ENCODE data around the gene SLCO2A1. TPM values are rescaled to one million over a fixed set of nuclear protein-coding genes. Genes with fewer than 3 reads are reported as not detected.

Gene SLCO2A1
- total RNA-seq, 1 donor, result under 0.01 TPM

DNA sequence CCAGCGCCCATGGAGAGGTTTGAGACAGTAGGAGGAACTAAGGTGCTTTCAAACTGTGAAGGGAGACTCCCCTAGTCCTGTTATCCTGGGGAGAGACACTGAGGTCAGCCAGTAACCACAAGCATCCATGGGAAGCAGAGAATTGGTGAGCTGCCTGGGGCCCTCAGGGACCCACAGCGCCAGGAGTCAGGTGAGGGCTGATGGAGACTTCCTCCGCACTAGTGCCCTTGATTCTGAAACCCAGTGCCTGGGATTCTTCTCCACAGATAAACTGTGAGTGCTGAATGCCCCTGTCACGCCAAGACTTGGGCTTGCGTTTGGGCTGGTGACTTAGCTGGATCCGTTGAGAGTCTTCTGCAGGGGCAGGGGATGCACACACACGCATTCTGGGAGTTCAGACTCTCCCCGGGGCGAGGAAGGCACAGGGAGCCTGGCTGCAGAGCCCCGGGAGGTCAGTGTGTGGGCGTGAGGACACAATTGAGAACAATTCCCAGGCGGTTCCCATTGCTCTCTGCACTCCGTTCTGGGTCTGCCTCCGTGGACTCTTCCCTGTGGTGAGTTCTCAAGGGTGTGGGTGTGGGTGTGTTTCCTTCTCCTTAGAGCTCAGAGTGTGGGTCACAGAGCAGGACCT is 37.9 kb upstream of the SLCO2A1 start:
- DNase-seq (ENCODE audit: low read depth), result no peak
- H3K4me3 ChIP-seq (ENCODE audit: low read depth, low read length), result no peak overlapping the region
- TF ChIP-seq, protein P1, sequence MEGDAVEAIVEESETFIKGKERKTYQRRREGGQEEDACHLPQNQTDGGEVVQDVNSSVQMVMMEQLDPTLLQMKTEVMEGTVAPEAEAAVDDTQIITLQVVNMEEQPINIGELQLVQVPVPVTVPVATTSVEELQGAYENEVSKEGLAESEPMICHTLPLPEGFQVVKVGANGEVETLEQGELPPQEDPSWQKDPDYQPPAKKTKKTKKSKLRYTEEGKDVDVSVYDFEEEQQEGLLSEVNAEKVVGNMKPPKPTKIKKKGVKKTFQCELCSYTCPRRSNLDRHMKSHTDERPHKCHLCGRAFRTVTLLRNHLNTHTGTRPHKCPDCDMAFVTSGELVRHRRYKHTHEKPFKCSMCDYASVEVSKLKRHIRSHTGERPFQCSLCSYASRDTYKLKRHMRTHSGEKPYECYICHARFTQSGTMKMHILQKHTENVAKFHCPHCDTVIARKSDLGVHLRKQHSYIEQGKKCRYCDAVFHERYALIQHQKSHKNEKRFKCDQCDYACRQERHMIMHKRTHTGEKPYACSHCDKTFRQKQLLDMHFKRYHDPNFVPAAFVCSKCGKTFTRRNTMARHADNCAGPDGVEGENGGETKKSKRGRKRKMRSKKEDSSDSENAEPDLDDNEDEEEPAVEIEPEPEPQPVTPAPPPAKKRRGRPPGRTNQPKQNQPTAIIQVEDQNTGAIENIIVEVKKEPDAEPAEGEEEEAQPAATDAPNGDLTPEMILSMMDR (IDR thresholded peaks at IDR 0.05; ENCODE audit: insufficient read depth, low read length), result no peak

DNA sequence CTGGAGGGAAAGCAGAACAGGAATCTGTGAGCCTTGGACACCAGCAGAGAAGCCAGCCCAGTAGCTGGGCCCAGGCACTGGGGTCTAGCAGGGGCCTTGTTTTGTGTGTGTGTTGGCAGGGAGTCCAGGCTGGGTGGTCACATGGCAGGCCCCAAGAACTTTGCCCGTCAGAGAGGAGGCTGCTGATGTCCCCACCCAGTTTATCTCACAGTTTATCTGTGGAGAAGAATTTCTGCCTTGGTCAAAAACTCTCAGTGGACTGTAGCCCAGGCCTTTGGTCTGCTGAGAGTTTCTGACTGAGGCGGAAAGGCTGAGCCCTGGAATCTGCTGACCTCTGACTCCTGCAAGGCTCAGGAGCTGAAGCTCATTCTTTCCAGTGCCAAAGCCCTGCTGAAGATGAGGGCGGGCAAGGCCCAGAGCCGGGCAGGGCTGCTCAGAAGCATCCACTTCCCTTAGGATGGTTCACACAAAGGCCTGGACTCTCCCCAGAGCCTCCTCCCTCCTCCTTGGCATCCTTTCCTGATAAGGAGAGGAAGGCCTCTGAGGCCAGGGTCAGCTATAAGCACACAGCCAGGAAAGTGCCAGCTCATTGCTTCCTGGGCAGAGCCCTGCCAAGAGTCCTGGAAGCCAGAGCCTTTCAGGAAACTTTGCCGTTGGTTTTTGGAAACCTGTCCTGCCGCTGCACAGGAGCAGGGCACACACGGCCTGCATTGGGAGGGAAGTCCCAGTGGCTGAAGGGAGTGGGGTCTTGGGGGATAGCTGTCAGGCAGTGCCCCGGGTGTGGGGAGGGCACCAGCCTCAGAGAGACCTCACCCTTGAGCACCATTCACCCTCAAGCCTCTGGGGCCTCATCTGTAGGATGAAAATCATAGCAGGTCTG is 37.2 kb upstream of the SLCO2A1 start:
- peak; percentile 31 for DNase-seq (ENCODE audit: low read depth)
- TF ChIP-seq, protein P1 (IDR thresholded peaks at IDR 0.05; ENCODE audit: insufficient read depth, low read length), result no peak
- H3K4me3 ChIP-seq (ENCODE audit: low read depth, low read length), result no peak overlapping the region

DNA sequence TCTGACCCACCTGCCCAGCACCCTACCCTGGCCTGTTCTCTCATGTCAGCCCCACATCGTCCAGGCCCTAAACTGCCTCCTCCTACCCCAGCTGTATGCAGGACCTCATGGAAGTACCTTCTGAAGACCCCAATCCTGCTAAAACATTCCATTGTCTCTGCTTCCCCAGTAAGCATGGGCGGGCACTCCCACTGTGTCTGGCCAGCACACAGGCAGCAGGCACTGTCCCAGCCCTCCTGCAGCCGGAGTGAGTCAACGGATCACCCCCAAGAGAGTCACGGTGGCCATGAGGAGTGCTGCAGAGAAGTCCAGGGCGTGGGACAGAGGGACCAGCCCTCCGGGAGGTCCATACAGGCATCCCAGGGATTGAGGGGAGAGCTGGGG is 36.4 kb upstream of the SLCO2A1 start:
- H3K4me3 ChIP-seq (ENCODE audit: low read depth, low read length), result no peak overlapping the region
- no peak for DNase-seq (ENCODE audit: low read depth)
- TF ChIP-seq, protein P1 (IDR thresholded peaks at IDR 0.05; ENCODE audit: insufficient read depth, low read length), result no peak

DNA sequence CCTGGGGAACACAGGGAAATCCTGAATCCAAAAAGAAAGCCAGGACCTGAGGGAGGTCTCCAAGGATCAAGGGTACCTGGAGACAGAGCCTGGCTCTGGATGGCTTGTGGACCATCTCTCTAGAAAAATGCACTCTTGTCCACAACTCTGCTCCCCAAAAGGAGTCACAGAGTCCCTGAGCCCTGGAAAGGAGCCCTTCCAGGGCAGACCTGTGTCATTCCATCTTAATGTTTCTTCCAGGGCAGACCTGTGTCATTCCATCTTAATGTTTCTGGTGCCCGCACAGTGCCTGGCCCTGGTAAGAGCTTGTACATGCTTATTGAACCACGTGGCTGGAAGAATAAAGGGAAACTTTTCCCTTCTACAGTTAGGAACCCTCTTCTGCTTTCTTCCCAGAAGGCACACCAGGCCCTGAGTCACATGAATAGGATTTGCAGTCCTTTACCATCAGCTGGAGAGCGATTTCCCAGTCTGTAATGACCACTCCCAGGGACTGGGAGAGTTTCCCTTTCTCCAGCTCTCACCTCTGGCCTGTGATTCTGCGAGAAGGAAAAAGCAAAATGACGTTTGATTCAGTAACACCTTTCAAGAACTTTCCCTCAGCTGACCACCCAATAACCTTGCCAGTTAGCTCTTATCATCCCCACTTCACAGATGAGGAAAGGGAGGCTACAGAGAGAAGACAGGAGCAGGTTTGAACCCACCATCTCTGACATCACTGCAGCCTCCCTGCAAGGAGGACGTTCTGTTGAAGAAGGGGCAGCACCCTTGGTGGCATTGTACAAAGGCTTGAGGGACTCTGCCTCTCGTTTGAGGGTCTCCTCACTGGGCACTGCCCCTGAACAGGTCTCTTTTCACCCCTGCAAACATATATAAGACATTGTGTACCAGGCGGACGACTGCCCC is 35.8 kb upstream of the SLCO2A1 start:
- no peak overlapping the region for H3K4me3 ChIP-seq (ENCODE audit: low read depth, low read length)
- no peak for DNase-seq (ENCODE audit: low read depth)
- TF ChIP-seq, protein P1 (IDR thresholded peaks at IDR 0.05; ENCODE audit: insufficient read depth, low read length), result no peak

DNA sequence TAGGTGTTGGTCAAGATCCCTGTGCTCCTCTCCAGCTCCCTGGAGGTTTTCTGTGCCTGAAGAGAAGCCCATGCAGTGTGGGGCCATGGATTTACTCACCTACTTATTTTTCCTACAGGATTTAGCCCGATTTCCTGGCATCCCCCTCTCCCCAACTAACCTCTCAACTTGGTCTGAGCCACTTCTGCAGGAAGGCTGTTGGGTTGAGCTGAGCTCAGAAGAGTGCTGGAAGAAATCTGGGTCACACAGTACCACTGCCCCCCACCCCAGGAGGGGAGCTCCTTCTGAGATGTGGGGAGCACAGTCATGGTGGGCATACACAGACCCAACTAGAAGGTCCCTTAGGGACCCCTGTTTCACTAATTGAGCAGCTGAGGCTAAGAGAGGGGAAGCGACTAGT is 34.4 kb upstream of the SLCO2A1 start:
- no peak for DNase-seq (ENCODE audit: low read depth)
- no peak overlapping the region for H3K4me3 ChIP-seq (ENCODE audit: low read depth, low read length)
- TF ChIP-seq, protein P1 (IDR thresholded peaks at IDR 0.05; ENCODE audit: insufficient read depth, low read length), result no peak

DNA sequence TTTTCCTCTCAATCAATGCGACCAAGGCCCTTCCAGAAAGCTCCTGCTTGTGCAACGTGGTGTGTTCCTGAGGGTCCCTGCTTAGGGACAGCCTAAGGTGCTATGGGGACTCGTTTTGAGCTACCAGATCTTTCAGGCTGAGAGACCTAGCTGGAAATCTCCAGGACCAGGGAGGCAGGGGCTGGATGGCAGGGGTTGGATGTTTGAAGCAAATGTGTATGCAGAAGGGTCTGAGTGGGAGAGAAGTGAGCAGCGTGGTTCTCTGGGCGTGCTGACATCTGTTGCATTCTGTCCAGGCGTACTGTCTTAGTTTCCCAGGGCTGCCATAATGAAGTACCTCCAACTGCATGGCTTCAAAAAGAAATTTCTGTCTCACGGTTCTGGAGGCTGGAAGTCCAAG is 31.7 kb upstream of the SLCO2A1 start:
- no peak for DNase-seq (ENCODE audit: low read depth)
- TF ChIP-seq, protein P1 (IDR thresholded peaks at IDR 0.05; ENCODE audit: insufficient read depth, low read length), result no peak
- no peak overlapping the region for H3K4me3 ChIP-seq (ENCODE audit: low read depth, low read length)
